ENCODE measurements around the gene IL1R2.

IL1R2 gene

GRCh38 chr2:102076512-102076911 lies 84.8 kb downstream of the IL1R2 start:
- H3K4me3 ChIP-seq (ENCODE audit: low read depth, low read length): no peak overlapping the region

Data from iPS-11a (cell line).